A673 (cell line): ENCODE measurements around the gene KREMEN1. TPM values are rescaled to one million over a fixed set of nuclear protein-coding genes. Genes with fewer than 3 reads are reported as not detected.

ENCODE experiments used
- BruUV-seq: library from RNA; stranded (reverse); fragments of 400-500 nt; replicated peaks from 2 replicates; lab custom pipeline; 2021; lab: Mats Ljungman, UMichigan
- CTCF ChIA-PET: fragments of 300-600 bp; sonication (Branson Sonifier 250); formaldehyde crosslinking; loops from one replicate; lab custom pipeline; 2022; ENCODE audit warnings: antibody characterized with exemption; lab: Charles Lee
- POLR2A ChIA-PET: fragments of 300-600 bp; sonication (Branson Sonifier 250); formaldehyde crosslinking; loops from one replicate; lab custom pipeline; 2022; ENCODE audit warnings: antibody characterized with exemption; ENCODE audit not compliant: low non-redundant PET; lab: Charles Lee
- DNase-seq: peaks from one replicate; pipeline ENCODE4 v3.0.0-alpha.2; 2015; ENCODE audit warnings: low spot score
- H3K27ac ChIP-seq: fragments of 200-600 bp; sonication (generic); 2 replicates; pipeline ENCODE4 v1.5.1; 2016; ENCODE audit warnings: mixed run types, low read depth, mild to moderate bottlenecking, mixed read lengths, antibody characterized with exemption, low read length; ENCODE audit not compliant: poor library complexity, severe bottlenecking
- H3K27me3 ChIP-seq: fragments of 200-600 bp; sonication (generic); replicated peaks from 2 replicates; pipeline ENCODE4 v1.6.1; 2017; ENCODE audit warnings: mixed run types, low read depth, mild to moderate bottlenecking, mixed read lengths, antibody characterized with exemption, low read length; ENCODE audit not compliant: insufficient read depth, poor library complexity
- H3K36me3 ChIP-seq: fragments of 200-600 bp; sonication (generic); 2 replicates; pipeline ENCODE4 v1.6.1; 2016; ENCODE audit warnings: mixed run types, mild to moderate bottlenecking, mixed read lengths, antibody characterized with exemption, low read length; ENCODE audit not compliant: insufficient read depth, poor library complexity, severe bottlenecking
- H3K4me1 ChIP-seq: fragments of 200-600 bp; sonication (generic); 2 replicates; pipeline ENCODE4 v1.6.1; 2017; ENCODE audit warnings: mixed run types, mild to moderate bottlenecking, mixed read lengths, antibody characterized with exemption, low read length; ENCODE audit not compliant: insufficient read depth, poor library complexity, severe bottlenecking
- H3K4me3 ChIP-seq: fragments of 200-600 bp; sonication (generic); 2 replicates; pipeline ENCODE4 v1.5.1; 2016; ENCODE audit warnings: low read depth, mixed run types, mild to moderate bottlenecking, mixed read lengths, low read length; ENCODE audit not compliant: poor library complexity, severe bottlenecking
- H3K9me3 ChIP-seq: fragments of 200-600 bp; sonication (generic); 2 replicates; pipeline ENCODE4 v1.6.1; 2016; ENCODE audit warnings: mixed run types, low read depth, mild to moderate bottlenecking, mixed read lengths, antibody characterized with exemption, low read length; ENCODE audit not compliant: poor library complexity, severe bottlenecking
- CTCF ChIP-seq: fragments of 300-800, 200-600 bp; sonication (generic); conservative IDR thresholded peaks from 2 replicates; pipeline ENCODE4 v1.5.1; 2017; ENCODE audit warnings: low read depth, mild to moderate bottlenecking, antibody characterized with exemption, low read length, moderate library complexity, mixed read lengths
- EZH2 ChIP-seq: fragments of 200-600 bp; sonication (generic); IDR thresholded peaks from 2 replicates; pipeline ENCODE4 v1.6.1; 2017; ENCODE audit warnings: borderline replicate concordance, low read depth, mild to moderate bottlenecking, mixed read lengths, antibody characterized with exemption, low read length; ENCODE audit not compliant: poor library complexity, severe bottlenecking
- intact Hi-C: fragments of 100-400 bp; cut with micrococcal nuclease; formaldehyde crosslinking; loops from one replicate; pipeline ENCODE4 v1.10.0; 2022; ENCODE audit not compliant: unreplicated experiment
- total RNA-seq: library from RNA; stranded (reverse); gene quantifications from 2 replicates; pipeline ENCODE4 v1.2.3, GENCODE V29; 2021

Gene KREMEN1
- total RNA-seq, 1 experiment from 2014 or later, result 4.2 TPM

- Histone ChIP-seq H3K36me3 (no peaks in the 10 kb centered on the region), H3K9me3 (no peaks in the 10 kb centered on the region), H3K4me3 (no peak within 1 kb of the TSS), H3K27ac (no peak within 1 kb of the TSS), H3K4me1 (peaks cover 12% of the 10 kb centered on the region), H3K27me3 (no peaks in the 10 kb centered on the region)
- intact Hi-C loops, result no loop called here
- no peak for DNase-seq
- TF ChIP-seq EZH2 (no peak), CTCF (no peak)
- BruUV-seq, result no TSS peak
- CTCF ChIA-PET, result no interaction called here
- POLR2A ChIA-PET, result no interaction called here
Observed at GRCh38 chr22:29061773-29062172, 11.1 kb upstream of the KREMEN1 start, which contains the start of gene C22orf31. Gene C22orf31, minus strand, starts transcription at chr22:29061831. Its CDS starts 39 bp downstream, at chr22:29061792.

DNA sequence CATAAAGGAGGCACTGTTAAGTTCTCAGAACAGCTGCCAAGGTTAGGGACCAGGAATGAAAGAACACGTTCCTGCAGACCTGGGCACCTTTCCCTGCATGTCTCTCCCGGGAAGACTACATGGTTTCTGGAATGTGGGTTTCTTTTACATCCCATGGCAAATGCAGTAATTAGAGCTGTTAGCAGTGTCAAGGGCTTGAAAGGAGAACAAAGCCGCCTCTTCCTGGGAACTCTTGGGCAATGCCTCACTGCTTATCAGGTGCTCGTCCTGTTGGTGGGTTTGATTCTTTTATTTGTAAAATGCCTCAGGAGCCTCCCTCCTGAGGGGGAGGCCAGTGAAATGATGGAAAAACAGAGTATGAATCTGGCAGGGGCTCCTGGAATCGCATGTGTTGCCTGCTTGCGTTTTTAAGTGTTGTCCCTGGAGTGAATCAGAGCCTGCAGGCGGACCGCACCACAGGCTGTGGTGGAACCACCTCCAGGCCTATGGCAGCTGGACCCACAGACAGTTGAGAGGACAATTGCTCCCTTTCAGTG lies 10.5 kb upstream of the KREMEN1 start:
- BruUV-seq, result no TSS peak
- DNase-seq, result no peak

GRCh38 chr22:29065468-29066190 lies 7.2 kb upstream of the KREMEN1 start:
- Histone ChIP-seq H3K9me3 (no peaks in the 10 kb centered on the region), H3K4me3 (no peak overlapping the region), H3K36me3 (no peaks in the 10 kb centered on the region), H3K4me1 (peaks cover 12% of the 10 kb centered on the region), H3K27ac (no peak overlapping the region), H3K27me3 (no peaks in the 10 kb centered on the region)
- POLR2A ChIA-PET, result no interaction called here
- no peak for DNase-seq
- BruUV-seq, result no TSS peak
- intact Hi-C loops, result no loop called here
- CTCF ChIA-PET, result no interaction called here
- no peak for TF ChIP-seq EZH2
- no peak for TF ChIP-seq CTCF

More for the DNA sequence above, 10.5 kb upstream of the KREMEN1 start:
- Histone ChIP-seq H3K27me3 (no peaks in the 10 kb centered on the region), H3K36me3 (no peaks in the 10 kb centered on the region), H3K9me3 (no peaks in the 10 kb centered on the region), H3K4me3 (no peak overlapping the region), H3K4me1 (peaks cover 12% of the 10 kb centered on the region), H3K27ac (no peak overlapping the region)
- ChIA-PET POLR2A (no interaction called here), CTCF (no interaction called here)
- intact Hi-C loops, result no loop called here
- TF ChIP-seq CTCF, result no peak
- TF ChIP-seq EZH2, result no peak
